ENCODE measurements around the gene NOTUM. TPM values are rescaled to one million over a fixed set of nuclear protein-coding genes. Genes with fewer than 3 reads are reported as not detected.

NOTUM gene
- total and polyA plus RNA-seq, 2 donors (not counting 1 experiment from before 2014, with no cell fraction given) = 0.02 to 0.50 TPM

DNA sequence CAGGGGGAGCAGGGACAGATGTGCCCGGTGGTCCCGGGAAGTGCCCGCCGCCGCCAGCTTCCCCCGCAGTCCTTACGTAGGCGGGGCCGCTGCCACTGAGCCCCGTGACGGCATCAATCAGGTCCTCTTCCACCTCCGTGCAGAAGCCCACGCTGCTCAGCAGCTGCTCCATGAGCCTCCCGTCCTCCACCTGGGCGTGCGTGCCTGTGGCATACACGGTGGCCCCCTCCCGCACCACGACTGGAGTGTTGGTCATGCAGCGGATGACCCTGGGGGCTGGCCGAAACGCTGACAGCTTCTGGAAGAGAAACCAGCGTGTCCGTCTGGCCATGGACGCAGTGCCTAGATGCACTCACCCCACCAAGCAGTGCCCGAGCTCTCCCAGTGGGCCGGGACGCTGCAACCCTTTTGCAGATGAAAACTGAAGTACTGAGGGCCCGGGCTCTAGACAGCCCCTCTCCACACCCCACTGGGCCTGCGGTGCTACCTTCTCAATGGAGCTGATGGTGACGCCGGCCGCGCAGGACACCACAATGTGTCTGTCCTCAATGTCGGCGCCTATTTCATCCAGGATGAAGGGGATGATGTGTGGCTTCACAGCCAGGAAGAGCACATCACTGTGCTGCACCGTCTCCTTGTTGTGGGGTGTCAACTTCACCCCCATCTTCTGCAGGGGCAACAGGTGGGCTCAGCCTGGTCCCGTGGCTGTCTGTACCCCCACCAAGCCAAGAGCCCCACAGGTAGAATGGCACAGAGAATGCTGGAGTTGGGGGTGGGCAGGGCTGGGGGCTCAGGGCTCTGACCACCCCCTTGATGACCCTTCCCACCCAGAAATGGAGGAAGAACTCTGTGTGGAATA lies 25.9 kb downstream of the NOTUM start:
- Histone ChIP-seq H3K4me1 (ENCODE audit: control insufficient read depth, extremely low read depth, insufficient read depth, low read length) (peaks cover 2% of the 10 kb centered on the region), H4K20me1 (ENCODE audit: control insufficient read depth, extremely low read depth, insufficient read depth, low read length) (no peaks in the 10 kb centered on the region), H3K9me3 (ENCODE audit: control insufficient read depth, insufficient read depth, low read depth, low read length) (no peaks in the 10 kb centered on the region), H3K79me2 (ENCODE audit: control insufficient read depth, insufficient read depth, low read length) (no peaks in the 10 kb centered on the region), H3K4me3 (replicated peaks in 1 of 4; ENCODE audit: control extremely low read depth in 1 of 4, insufficient read depth in 1 of 4, low read depth in 3 of 4, low read length in 4 of 4) (no peak overlapping the region), H3K36me3 (ENCODE audit: control insufficient read depth, insufficient read depth, low read length) (peaks cover 4% of the 10 kb centered on the region), H2AFZ (ENCODE audit: low read length) (no peak overlapping the region), H3K4me2 (ENCODE audit: extremely low read depth, insufficient read depth, low read length) (no peak overlapping the region), H3K27me3 (ENCODE audit: control insufficient read depth, insufficient read depth, low read length) (no peaks in the 10 kb centered on the region), H3K27ac (ENCODE audit: insufficient read depth, low read length) (no peak overlapping the region), H3K9ac (ENCODE audit: insufficient read depth, low read length) (no peak overlapping the region)
- TF ChIP-seq EZH2 (IDR thresholded peaks at IDR 0.05; ENCODE audit: low read length, missing control alignments) = no peak
- TF ChIP-seq, protein P1, sequence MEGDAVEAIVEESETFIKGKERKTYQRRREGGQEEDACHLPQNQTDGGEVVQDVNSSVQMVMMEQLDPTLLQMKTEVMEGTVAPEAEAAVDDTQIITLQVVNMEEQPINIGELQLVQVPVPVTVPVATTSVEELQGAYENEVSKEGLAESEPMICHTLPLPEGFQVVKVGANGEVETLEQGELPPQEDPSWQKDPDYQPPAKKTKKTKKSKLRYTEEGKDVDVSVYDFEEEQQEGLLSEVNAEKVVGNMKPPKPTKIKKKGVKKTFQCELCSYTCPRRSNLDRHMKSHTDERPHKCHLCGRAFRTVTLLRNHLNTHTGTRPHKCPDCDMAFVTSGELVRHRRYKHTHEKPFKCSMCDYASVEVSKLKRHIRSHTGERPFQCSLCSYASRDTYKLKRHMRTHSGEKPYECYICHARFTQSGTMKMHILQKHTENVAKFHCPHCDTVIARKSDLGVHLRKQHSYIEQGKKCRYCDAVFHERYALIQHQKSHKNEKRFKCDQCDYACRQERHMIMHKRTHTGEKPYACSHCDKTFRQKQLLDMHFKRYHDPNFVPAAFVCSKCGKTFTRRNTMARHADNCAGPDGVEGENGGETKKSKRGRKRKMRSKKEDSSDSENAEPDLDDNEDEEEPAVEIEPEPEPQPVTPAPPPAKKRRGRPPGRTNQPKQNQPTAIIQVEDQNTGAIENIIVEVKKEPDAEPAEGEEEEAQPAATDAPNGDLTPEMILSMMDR (conservative IDR thresholded peaks at IDR 0.05 in 1 of 2, IDR thresholded peaks at IDR 0.05 in 1 of 2; ENCODE audit: low read depth in 1 of 2, low read length in 2 of 2) = no peak
- no peak for DNase-seq (ENCODE audit: low read depth in 2 of 2)

DNA sequence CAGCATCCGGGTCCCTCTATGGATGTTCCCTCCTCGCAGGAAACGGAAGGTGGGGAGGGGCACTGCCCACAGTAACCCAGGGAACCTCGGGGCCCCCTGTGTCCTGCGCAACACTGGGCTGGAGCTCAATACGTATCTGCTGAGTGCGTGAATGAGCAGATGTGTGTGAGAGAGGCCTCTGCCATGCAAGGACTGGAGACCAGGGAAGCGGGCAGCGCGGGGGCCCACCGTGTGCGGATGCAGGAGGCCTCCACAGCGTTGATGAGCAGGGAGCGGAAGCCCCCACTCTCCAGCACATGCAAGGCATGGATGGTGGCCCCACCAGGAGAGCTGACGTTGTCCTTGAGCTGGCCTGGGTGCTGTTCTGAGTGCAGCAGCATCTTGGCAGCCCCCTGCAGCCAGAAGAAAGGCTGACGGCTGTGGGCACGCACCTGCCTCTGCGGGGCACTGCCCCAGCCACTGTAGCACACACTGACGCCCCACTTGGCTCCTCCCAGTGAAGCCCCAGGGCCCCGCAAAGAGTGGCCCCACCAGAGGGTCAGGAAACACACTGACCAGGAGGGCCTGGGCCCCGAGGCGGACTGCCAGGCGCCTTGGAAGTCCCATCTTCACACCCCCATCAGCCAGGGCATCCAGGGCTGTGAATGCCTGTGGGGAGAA lies 26.8 kb downstream of the NOTUM start:
- no peak overlapping the region for H3K27ac ChIP-seq (ENCODE audit: insufficient read depth, low read length)
- no peaks in the 10 kb centered on the region for H4K20me1 ChIP-seq (ENCODE audit: control insufficient read depth, extremely low read depth, insufficient read depth, low read length)
- H3K27me3 ChIP-seq (ENCODE audit: control insufficient read depth, insufficient read depth, low read length) = no peaks in the 10 kb centered on the region
- peaks cover 2% of the 10 kb centered on the region for H3K4me1 ChIP-seq (ENCODE audit: control insufficient read depth, extremely low read depth, insufficient read depth, low read length)
- DNase-seq (ENCODE audit: low read depth in 2 of 2) = no peak
- H2AFZ ChIP-seq (ENCODE audit: low read length) = no peak overlapping the region
- no peak overlapping the region for H3K9ac ChIP-seq (ENCODE audit: insufficient read depth, low read length)
- no peak overlapping the region for H3K4me3 ChIP-seq (replicated peaks in 1 of 4; ENCODE audit: control extremely low read depth in 1 of 4, insufficient read depth in 1 of 4, low read depth in 3 of 4, low read length in 4 of 4)
- H3K36me3 ChIP-seq (ENCODE audit: control insufficient read depth, insufficient read depth, low read length) = peaks cover 4% of the 10 kb centered on the region
- no peak overlapping the region for H3K4me2 ChIP-seq (ENCODE audit: extremely low read depth, insufficient read depth, low read length)
- H3K79me2 ChIP-seq (ENCODE audit: control insufficient read depth, insufficient read depth, low read length) = no peaks in the 10 kb centered on the region
- TF ChIP-seq EZH2 (IDR thresholded peaks at IDR 0.05; ENCODE audit: low read length, missing control alignments) = no peak
- TF ChIP-seq, protein P1 (conservative IDR thresholded peaks at IDR 0.05 in 1 of 2, IDR thresholded peaks at IDR 0.05 in 1 of 2; ENCODE audit: low read depth in 1 of 2, low read length in 2 of 2) = no peak
- no peaks in the 10 kb centered on the region for H3K9me3 ChIP-seq (ENCODE audit: control insufficient read depth, insufficient read depth, low read depth, low read length)

DNA sequence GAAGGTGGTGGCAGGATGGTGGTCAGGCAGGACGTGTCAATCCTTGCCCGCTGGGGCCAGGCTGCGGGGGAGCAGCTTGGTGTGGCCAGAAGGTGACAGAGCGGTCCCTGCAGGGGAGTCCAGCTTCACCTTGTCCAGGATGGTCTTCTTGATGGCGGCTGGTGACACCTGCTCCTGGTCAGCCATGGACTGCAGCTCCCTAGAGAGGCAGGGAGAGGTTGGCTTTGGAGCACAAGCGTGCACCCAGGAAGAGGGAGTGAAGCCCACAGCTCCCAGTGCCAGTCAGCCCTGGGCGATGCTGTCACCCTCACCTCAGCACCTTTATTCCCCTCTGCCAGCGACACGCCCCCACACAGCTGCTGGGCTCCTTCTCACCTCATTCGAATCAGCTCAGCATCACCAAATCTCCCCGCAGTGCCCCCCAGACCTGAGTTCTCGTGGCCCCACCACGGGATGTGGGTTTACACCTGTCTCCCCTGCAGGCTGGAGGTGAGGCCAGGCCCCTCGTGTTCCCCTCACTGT lies 27.7 kb downstream of the NOTUM start:
- no peak overlapping the region for H3K4me3 ChIP-seq (replicated peaks in 1 of 4; ENCODE audit: control extremely low read depth in 1 of 4, insufficient read depth in 1 of 4, low read depth in 3 of 4, low read length in 4 of 4)
- H3K4me2 ChIP-seq (ENCODE audit: extremely low read depth, insufficient read depth, low read length) = no peak overlapping the region
- no peak overlapping the region for H3K27ac ChIP-seq (ENCODE audit: insufficient read depth, low read length)
- peaks cover 2% of the 10 kb centered on the region for H3K4me1 ChIP-seq (ENCODE audit: control insufficient read depth, extremely low read depth, insufficient read depth, low read length)
- H2AFZ ChIP-seq (ENCODE audit: low read length) = no peak overlapping the region
- no peaks in the 10 kb centered on the region for H3K9me3 ChIP-seq (ENCODE audit: control insufficient read depth, insufficient read depth, low read depth, low read length)
- no peaks in the 10 kb centered on the region for H4K20me1 ChIP-seq (ENCODE audit: control insufficient read depth, extremely low read depth, insufficient read depth, low read length)
- no peaks in the 10 kb centered on the region for H3K27me3 ChIP-seq (ENCODE audit: control insufficient read depth, insufficient read depth, low read length)
- peaks cover 4% of the 10 kb centered on the region for H3K36me3 ChIP-seq (ENCODE audit: control insufficient read depth, insufficient read depth, low read length)
- H3K9ac ChIP-seq (ENCODE audit: insufficient read depth, low read length) = no peak overlapping the region
- TF ChIP-seq, protein P1 (conservative IDR thresholded peaks at IDR 0.05 in 1 of 2, IDR thresholded peaks at IDR 0.05 in 1 of 2; ENCODE audit: low read depth in 1 of 2, low read length in 2 of 2) = no peak
- no peak for TF ChIP-seq EZH2 (IDR thresholded peaks at IDR 0.05; ENCODE audit: low read length, missing control alignments)
- DNase-seq (ENCODE audit: low read depth in 2 of 2) = no peak
- no peaks in the 10 kb centered on the region for H3K79me2 ChIP-seq (ENCODE audit: control insufficient read depth, insufficient read depth, low read length)
